ENCODE measurements around the gene ARPIN. TPM values are rescaled to one million over a fixed set of nuclear protein-coding genes. Genes with fewer than 3 reads are reported as not detected.

ARPIN gene
- total and polyA plus RNA-seq, 10 of the 15 experiments (the other 5 are each of a cell fraction or from before 2014, with no cell fraction given): 0.02 to 0.04 TPM; not detected in 8

- TF ChIP-seq ATF2 (IDR thresholded peaks at IDR 0.05; ENCODE audit: low read length) (no peak), CUX1 (IDR thresholded peaks at IDR 0.05; ENCODE audit: insufficient replicate concordance, low read depth, low read length) (no peak), SMC3 (IDR thresholded peaks at IDR 0.05; ENCODE audit: borderline replicate concordance, low read length) (no peak), HDAC2 (IDR thresholded peaks at IDR 0.05) (no peak), RUNX3 (IDR thresholded peaks at IDR 0.05; ENCODE audit: low read length) (no peak), PBX3 (IDR thresholded peaks at IDR 0.05; ENCODE audit: insufficient replicate concordance, low read depth, low read length) (no peak)
These were observed 13.4 kb upstream of the ARPIN start (continued) for GRCh38 chr15:89926158-89926557.
